Measurements from ENCODE around the gene KCNAB3. TPM values are rescaled to one million over a fixed set of nuclear protein-coding genes. Genes with fewer than 3 reads are reported as not detected.

KCNAB3 gene
- total RNA-seq, 1 donor from 2014 or later: 7.9 TPM

DNA sequence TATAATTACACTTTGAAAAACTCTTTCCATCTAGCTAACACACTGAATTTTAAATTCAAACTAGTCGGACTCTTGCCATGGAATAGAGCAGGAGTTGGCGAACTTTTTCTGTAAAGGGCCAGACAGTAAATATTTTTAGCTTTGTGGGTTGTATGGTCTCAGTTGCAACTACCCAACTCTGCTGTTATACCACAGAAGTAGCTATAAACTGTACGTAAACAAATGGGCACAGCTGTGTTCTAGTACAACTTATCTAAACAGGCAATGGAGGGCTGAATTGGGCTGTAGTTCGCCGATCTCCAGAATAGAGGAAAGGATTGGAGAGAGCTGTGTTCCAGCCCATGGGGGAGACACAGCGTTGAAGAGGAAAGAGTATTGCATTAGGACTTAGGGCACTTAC, 11.1 kb upstream of the KCNAB3 start:
- DNase-seq (ENCODE audit: low spot score): no peak

DNA sequence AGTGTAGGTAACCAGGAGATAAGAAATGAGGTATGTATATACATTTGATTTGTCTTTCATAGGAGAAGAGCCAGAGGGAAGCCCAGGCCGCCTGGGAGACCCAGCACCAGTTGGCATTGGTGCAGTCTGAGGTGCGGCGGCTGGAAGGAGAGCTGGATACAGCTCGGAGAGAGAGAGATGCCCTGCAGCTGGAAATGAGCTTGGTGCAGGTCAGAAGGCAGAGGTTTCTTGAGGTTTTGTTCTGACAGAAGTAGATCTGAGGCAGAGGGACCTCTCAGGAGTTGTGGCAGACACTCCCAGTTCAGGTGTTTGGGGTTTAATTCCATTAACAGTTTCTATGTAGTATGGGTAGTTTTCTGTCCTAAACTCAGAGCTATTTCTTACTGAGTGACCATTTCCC, 10.4 kb upstream of the KCNAB3 start:
- no peak for DNase-seq (ENCODE audit: low spot score)

DNA sequence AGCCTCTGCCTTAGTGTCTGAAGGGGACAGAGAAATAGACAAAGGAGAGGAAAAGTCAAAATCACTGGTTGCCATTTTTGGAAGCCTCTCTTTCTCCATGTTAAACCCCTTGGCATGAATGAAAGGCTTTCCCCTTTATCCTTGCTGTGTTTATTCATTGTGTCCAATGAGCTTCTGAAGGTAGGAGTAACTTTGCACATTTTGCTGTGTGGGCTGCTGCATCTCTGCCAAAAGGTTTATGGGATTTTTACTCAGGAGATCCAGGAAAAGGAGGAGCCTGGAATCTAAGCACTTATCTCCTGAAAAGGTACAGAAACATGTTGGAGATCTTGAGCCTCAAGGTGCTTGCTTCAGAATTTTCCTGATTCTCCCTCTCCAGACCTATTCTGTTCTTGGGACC, 6.2 kb upstream of the KCNAB3 start:
- no peak for DNase-seq (ENCODE audit: low spot score)

DNA sequence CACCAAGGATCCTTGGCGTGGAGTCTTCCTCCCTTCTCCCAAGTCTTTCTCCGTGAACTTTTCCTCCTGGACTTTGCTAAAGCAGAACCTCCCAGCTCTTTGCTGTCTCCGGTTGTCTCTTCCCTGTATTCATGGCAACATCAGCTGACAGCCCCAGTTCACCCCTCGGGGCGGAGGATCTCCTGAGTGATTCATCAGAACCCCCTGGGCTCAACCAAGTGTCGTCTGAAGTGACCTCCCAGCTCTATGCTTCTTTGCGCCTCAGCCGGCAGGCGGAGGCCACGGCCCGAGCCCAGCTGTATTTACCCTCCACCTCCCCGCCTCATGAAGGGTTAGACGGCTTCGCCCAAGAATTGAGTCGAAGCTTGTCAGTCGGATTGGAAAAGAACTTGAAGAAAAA, 3.3 kb upstream of the KCNAB3 start:
- DNase-seq (ENCODE audit: low spot score): no peak

DNA sequence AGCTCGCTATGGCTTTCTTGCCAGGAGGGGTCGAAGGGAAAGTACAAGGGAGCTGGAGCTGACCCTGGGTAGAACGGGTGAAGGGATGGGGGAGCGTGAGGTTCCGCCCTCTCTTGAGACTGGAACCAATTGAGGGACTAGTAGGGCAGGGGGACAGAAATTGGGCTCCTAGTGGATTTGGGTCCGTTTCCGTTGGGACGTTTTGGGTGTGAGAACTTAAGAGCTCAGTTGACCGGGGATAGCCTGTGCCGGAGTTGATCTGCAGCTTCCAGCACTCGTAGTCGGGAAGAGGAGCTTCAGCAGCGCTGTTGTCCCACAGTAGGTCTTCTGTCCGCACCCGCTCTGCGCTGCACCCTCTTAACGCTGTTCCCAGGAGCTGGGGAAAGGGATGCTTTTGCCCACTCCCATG, 2.8 kb upstream of the KCNAB3 start:
- DNase-seq (ENCODE audit: low spot score): no peak

DNA sequence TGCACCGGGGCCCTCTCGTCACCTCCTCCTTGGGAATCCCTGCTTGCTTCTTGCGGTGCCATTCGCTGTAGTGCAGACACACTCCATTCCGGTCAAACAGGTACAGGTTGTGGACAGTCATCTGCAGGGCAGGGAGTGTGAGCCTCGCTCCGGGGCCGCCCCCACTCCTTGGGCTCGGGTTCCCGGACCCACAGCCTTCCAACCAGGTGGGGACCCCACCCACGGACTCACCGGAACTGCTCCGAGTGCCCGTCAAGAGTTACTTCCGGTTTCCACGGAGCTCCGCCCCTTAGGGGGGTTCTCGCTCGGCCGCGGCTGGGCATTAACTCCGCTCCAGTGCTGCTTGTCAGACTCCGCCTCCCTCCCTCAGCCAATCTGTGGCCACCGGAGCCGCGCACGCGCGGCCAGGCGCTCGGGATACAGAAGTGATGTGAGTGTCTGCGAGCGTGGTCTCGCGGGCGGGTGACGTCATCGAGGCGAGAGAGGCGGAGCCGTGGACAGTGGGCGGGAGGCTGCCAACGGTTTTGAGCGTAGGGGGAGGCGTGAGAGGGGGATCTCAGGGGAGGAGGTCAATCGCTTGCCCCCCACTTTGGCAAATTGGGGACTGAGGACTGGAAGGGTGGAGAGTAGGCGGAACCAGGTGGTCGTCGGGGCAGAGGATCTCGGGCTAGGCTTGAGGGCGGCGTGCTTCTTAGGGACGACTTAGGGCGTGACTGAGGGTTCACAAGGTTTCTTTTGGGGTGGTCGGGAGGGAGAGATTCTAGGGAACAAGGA, 2.2 kb upstream of the KCNAB3 start, which contains the start of the genes CNTROB and TRAPPC1:
Gene CNTROB (plus strand): TSS at position 498 of the 774 bp plus-strand sequence. CDS start 874 bp downstream, outside the sequence.
Gene TRAPPC1 (minus strand): TSS at position 238 of the 774 bp plus-strand sequence. CDS start 117 bp downstream, at position 121.
- DNase-seq (ENCODE audit: low spot score): peak; percentile 100

DNA sequence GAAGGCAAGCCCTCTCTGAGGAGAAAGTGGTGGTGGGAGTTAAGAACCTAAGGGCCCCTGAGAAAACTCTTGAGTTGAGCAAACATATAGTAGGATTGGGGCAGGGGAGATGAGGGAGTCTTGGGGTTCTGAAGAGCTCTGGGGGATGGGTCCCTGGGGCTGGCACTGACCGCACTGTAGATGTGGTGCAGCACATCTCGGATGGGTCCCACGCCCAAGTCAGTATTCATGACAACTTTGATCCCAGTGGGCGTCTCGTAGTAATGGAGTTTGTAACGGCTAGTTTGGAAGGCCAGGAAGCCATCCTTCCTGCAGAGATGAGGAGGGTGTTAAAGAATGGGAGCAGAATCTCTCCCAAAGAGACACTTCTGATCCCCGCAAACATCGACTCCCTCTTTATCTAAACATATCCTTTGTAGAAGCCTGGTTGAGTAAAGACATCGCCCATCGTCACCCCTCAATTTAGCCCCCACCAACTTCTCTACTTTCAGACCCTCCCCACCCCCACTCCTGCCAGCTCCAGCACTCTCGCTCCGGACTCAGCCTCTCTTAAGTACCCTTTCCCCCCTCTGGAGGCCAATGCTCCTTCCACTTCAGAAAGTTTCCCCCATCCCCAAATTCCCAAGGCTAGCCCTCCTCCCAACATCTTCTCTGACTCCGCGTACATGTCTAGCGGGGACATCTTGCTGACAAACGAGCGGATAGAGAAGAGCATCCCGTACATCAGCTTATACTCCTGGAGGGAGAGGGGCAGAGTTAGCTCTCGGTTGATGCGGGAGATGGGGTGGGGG, 1.4 kb upstream of the KCNAB3 start:
- DNase-seq (ENCODE audit: low spot score): no peak

DNA sequence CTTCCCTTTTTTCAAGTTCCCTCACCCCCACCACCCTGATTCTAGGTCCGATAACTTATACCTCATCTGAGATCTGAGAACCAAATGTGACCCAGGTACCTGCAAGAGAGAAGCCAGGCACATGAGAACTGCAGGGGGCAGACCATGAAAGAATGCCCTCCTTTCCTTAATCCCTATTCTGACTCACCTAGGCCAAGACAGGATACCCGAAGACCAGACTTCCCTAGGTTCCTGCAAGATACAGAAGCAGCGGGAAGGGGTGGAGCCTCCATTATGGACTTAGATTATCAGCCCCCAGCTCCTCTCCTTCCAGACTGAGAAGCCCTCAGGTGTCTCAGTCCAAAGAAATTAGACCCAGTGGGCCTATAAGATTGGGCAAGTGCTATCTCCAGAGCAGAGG, 2.1 kb downstream of the KCNAB3 start:
- no peak for DNase-seq (ENCODE audit: low spot score)

DNA sequence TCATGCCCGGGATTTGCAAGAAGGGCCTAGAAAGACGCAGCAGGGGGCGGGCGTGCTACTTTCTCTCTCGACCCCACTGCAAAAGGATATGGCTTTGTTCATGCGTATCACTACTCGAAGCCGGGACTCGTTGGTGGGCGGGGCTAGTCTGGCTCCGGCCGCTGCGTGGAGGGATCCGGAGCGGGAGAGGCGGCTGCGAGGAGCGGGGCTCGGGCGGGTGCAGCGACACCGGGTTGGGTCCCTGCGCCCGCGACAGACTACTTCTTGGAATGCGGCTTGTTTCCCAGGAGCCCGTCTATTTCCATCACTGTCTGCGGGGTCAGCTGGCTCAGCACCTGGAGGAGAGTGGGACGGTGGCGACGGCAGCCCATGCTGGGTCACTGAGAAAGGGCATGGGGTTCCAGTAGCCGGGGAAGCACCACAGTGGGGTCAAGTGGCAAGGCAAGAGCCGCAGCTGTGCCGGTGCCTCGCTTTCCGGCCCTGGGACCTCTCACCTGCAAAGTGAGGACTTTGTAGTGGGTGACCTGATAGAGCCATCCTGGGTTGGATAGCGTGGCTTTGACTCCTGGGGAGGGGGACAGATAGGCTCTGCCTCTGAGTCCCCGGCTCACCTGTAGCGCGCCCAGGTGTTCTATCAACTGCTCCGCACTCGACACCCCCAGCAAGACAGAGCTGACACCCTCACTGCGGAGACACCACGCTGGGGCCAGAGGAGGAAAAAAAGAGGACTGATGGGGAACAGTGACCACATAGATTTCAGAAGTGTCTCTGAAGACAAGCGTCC, 6.6 kb downstream of the KCNAB3 start:
- peak; percentile 90 for DNase-seq (ENCODE audit: low spot score)

DNA sequence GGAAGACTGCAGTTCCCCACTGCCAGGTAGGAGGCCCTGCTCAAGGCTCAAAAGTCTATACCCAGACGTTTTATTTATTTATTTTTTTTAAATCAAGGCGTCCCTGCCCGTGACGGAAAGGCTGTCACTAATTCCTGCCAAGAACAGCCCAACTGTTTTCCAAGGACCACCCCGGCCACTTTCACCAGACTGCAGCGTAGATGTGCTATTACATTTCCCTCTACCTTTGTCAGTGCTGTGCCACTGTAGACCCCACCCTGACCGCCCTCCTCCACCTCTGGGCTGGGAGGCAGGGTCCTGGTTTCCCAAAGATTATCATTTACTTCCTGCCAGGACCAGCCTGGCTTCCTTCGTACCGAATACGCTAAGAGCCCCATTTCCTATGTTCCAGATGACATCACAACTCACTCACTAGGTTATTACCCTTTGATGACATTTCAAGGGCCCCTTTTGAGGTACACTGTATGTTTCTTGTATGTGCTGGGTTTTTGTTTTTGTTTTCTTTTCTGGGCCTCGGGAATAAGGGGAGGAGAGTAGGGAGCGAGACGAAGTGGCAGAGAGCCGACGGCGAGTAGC, 7.3 kb downstream of the KCNAB3 start:
- no peak for DNase-seq (ENCODE audit: low spot score)

DNA sequence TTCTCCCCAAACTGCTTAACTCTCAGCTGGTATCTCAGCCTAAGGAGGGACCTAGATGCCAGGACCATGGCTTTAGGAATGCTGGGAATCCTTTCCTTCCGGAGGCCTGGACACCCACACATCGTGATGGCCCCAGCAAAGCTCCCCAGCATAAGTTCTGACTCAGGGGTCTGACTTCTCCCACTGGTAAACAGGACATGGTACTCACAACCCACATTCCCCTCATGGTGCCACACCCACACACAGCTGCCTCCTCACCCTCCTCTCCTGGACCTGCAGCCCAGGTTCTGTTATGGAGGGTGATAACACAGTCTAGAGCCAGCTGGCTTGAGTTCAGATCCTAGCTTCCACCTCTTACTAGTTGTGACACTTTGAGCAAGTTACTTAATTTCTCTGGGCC, 12.8 kb downstream of the KCNAB3 start:
- no peak for DNase-seq (ENCODE audit: low spot score)

DNA sequence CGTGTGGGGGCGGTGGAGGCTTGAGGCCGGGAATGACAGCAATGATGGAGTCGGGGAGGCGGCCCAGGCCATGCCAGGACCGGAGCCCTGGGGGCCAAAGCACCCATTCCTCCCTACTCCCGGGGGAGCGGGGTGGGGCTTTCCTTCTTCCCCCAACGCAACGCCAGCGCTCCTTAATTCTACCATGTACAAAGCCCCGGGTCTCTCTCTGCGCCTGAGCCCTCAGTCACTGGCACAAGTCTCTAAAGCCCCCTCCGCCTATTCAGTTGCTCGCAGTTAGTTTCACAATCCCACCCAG, 13.3 kb downstream of the KCNAB3 start:
- no peak for DNase-seq (ENCODE audit: low spot score)

DNA sequence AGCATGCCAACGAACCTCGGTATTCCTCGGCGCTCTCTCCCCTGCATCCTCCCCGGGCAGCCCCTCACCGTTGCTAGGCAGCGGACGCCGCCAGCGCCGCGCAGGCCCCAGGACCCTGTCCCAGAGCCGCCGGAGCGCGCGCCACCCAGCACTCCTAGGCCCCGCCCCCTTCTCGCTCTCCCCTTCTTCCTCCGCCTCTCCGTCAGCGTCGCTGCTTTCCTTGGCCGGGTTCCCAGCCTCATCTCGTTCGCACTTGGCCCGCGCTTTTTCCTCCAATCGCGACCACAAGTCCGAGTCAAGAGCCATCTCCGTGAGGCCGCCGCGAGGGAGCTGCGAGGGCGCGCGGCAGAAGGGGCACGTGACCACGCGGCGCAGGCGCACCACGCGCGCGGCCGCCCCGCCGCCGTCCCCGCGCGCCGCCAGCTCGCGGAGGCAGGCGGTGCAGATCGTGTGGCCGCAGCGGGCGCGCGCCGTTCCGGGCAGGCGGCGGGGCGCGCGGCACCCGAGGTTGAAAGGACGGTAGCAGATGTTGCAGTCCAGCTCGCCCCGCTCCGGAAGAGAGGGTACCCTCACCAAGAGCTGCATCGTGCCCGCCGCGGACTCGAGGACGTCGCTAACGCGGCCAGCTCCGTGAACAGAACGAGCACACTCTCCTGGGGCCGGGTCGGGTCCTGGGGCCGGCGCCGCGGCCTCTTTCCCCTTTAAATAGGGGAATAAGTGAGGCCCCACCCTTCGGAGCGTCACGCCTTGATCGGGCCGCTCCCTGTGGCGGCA, 13.9 kb downstream of the KCNAB3 start, which contains the start of gene RNF227:
Gene RNF227 (minus strand): TSS at position 679 of the 774 bp plus-strand sequence. CDS start 94 bp downstream, at position 585.
- DNase-seq (ENCODE audit: low spot score): peak; percentile 95

DNA sequence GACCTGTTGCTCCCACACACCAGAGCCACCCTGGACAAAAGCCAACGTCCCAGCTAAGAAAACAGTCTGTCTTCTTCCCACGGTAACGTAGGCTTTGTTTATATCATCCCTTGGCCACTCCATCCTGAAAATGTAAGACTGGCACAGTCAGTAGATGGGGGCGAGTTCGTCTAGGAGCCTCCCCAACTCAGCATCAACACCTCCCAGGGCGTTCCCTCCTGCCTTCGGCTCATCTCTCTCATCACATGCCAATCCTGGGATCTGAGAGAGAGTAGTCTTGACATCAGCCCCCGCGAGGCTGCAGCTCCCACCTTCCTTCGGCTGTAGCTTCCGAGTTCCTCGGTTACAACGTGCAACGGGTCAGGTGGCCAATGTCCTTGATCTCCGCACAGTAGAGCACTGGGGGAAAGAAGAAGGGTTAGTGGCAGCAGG, 14.5 kb downstream of the KCNAB3 start:
- no peak for DNase-seq (ENCODE audit: low spot score)

DNA sequence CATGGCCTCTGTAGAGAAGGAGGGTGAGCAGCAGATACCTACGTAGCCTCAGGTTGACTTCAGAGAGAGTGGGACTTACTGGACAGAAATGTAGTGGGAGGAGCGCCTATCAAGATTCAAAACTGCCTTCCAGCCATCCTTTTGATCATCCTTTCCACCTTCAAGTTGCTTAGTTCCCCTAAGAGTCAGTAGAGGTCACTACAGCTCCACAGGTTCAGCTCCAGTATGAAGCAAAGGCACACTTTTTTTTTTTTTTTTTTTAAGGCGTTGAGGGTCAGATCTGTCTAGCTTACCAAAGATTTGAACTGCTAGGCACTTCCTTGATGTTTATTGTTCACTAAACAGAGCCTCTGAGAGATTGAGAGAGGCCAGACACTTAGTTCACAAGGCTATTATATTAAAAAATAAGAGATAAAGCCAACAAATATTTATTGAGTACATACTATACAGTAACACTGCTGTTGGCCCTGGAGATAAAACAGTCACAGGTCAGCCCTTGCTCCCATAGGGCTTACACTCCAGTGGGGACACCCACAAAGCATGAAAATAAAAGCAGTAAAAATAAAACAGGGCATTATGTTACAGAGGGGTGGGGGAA, 16.6 kb downstream of the KCNAB3 start:
- no peak for DNase-seq (ENCODE audit: low spot score)

DNA sequence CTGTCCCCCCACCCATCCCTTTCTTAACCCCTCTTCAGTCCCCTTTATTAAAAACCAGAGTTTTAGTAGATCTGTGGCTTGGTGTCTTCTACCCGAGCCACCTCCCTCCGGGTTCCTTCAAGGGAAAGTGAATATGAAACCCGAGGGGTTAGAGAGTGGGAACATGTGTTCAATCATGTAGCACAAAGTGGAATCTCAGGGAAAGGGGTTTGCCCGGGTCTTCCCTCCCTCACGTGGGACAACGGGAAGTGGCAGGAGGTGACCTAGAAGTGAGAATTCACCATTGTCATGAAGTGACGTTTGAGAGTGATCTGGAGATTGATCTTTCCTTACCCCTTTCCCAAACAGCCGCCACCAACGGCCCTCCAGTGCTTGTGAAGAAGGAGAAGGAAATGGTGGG, 18.5 kb downstream of the KCNAB3 start:
- no peak for DNase-seq (ENCODE audit: low spot score)

DNA sequence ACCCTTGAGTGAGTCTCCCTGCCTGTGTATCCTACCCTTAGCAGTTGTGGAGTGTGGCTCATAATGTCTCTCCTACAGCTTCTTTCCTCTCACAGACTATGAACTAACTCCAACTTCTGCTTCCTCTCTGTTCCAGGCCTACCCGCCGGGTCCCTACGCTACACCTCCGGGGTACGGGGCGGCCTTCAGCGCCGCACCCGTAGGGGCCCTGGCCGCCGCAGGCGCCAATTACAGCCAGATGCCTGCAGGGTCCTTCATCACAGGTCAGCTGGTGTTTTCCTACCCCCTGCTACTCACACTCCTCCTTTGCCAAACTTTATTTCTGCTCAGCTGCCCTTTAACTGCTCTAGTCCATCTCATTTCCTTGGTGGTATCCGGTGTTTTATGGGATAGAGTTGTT, 18.9 kb downstream of the KCNAB3 start:
- no peak for DNase-seq (ENCODE audit: low spot score)

DNA sequence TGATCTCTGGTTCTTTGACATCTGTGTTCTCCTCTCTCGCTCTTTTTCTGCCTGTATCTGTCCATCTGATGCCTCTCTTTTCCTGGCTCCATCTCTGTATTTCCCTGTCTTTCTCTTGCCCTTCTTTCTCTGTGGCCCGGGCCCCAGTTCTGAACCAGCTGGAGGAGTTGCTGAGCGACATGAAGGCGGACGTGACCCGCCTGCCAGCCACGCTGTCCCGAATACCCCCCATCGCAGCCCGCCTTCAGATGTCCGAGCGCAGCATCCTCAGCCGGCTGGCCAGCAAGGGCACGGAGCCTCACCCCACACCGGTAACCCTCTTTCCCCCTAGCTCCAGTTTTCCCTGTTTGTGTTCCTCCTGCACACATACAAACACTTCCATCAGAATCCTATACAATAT, 19.4 kb downstream of the KCNAB3 start:
- no peak for DNase-seq (ENCODE audit: low spot score)

DNA sequence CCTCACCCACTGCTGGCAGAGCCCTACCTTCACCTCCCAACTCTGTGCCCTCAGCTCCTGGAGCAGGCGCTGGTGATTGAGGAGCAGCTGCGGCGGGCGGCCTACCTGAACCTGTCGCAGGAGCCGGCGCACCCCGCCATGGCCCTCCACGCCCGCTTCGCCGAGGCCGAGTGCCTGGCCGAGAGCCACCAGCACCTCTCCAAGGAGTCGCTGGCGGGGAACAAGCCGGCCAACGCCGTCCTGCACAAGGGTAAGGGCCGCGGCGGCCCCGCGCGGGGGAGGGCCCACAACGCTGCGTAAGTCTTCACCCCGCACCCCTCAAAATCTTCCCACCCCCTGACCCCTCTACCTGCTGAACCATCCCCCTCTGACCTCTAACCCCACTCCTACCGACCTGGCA, 20.6 kb downstream of the KCNAB3 start:
- DNase-seq (ENCODE audit: low spot score): no peak
